Urinary bladder (tissue), 4 donors: ENCODE results near the gene AHDC1. TPM values are rescaled to one million over a fixed set of nuclear protein-coding genes. Genes with fewer than 3 reads are reported as not detected.
A peak's percentile ranks its signal among the peaks of the same experiment; 100 is the strongest.

Experiments used
- DNase-seq: peaks from one replicate; pipeline ENCODE4 v3.0.0-alpha.2; 2015; ENCODE audit errors: extremely low spot score
- H3K27ac ChIP-seq: one replicate; pipeline ENCODE4 v1.5.1; 2013; ENCODE audit warnings: low read depth, mild to moderate bottlenecking, moderate library complexity
- H3K36me3 ChIP-seq: one replicate; pipeline ENCODE4 v1.6.1; 2013; ENCODE audit warnings: mild to moderate bottlenecking, moderate library complexity; ENCODE audit not compliant: insufficient read depth
- H3K4me1 ChIP-seq: one replicate; pipeline ENCODE4 v1.6.1; 2013; ENCODE audit warnings: mild to moderate bottlenecking, moderate library complexity; ENCODE audit not compliant: insufficient read depth
- H3K4me3 ChIP-seq: one replicate; pipeline ENCODE4 v1.5.1; 2013; ENCODE audit warnings: low read depth, low read length
- WGBS: extraction: QIAGEN DNeasy Blood & Tissue Kit; methylation state at CpG from one replicate; pipeline ENCODE4 v1.1.7; 2013; 5-methylcytosine and 5-hydroxymethylcytosine counted together
- polyA plus RNA-seq: library from polyadenylated mRNA; stranded (reverse); fragments of 200-250 nt; gene quantifications from one replicate; pipeline ENCODE4 v1.2.3, GENCODE V29; 2013
- total RNA-seq: library from RNA; depleted of rRNA; stranded (reverse); fragments of >200 nt; gene quantifications from one replicate; pipeline ENCODE4 v1.2.3, GENCODE V29; 2014
- donor health status: healthy with polysubstance abuse.
- donor health status: healthy.

The AHDC1 gene, protein sequence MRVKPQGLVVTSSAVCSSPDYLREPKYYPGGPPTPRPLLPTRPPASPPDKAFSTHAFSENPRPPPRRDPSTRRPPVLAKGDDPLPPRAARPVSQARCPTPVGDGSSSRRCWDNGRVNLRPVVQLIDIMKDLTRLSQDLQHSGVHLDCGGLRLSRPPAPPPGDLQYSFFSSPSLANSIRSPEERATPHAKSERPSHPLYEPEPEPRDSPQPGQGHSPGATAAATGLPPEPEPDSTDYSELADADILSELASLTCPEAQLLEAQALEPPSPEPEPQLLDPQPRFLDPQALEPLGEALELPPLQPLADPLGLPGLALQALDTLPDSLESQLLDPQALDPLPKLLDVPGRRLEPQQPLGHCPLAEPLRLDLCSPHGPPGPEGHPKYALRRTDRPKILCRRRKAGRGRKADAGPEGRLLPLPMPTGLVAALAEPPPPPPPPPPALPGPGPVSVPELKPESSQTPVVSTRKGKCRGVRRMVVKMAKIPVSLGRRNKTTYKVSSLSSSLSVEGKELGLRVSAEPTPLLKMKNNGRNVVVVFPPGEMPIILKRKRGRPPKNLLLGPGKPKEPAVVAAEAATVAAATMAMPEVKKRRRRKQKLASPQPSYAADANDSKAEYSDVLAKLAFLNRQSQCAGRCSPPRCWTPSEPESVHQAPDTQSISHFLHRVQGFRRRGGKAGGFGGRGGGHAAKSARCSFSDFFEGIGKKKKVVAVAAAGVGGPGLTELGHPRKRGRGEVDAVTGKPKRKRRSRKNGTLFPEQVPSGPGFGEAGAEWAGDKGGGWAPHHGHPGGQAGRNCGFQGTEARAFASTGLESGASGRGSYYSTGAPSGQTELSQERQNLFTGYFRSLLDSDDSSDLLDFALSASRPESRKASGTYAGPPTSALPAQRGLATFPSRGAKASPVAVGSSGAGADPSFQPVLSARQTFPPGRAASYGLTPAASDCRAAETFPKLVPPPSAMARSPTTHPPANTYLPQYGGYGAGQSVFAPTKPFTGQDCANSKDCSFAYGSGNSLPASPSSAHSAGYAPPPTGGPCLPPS (N-terminal part only)
- 19.0 TPM for total RNA-seq
- 44.8 TPM for polyA plus RNA-seq

DNA sequence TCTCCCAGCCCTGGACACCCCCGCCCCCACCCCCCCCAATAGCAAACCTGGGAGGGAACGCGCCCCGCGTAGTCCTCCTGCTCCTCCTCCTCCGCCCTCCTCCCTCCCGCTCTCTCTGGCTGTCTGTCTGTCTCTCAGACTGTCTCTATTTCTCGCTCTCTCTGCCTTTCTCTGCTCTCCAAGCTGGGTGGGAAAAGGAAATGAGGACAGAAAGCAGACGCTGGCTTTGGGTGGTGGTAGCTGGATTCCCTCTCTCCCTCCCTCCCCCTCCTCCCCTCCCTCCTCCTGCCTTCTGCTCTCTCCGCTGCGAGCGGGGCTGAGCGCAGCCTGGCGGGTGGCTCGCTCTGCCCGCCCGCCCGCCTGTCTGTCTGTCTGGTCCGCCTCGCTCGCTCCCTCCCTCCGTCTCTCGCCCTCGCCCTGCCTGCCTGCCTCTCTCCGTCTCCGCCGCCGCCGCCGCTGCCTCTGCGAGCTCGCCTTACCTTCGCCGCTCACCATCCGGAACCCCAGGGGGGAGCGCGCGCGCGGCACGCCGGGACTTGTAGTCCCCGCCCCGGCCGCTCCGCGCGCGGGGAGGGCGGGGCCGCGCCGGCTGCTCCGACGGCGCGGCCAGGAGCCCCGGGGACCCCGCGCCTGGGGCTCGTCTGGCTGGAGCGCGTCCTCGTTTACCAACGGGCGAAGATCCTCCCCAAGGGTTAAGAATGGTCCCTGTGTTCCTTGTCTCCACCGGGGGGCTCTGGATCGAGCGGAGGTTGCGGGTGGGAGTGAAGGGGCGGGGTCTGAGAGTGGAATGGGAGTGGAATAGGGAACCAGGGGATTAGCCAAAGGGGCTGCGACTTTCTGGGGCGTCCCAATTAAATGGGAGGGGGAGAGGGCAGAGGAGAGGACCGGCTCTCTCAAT lies at the start of gene AHDC1:
Gene AHDC1 (minus strand): TSS at position 464 of the 898 bp plus-strand sequence. CDS start 52,029 bp downstream, outside the sequence.
- Histone ChIP-seq H3K4me1 (no peaks in the 10 kb centered on the region), H3K27ac (peak within 1 kb of the TSS; percentile 94)
- under 1% methylated on average over 74 of the region's 74 CpGs for whole genome bisulfite sequencing

DNA sequence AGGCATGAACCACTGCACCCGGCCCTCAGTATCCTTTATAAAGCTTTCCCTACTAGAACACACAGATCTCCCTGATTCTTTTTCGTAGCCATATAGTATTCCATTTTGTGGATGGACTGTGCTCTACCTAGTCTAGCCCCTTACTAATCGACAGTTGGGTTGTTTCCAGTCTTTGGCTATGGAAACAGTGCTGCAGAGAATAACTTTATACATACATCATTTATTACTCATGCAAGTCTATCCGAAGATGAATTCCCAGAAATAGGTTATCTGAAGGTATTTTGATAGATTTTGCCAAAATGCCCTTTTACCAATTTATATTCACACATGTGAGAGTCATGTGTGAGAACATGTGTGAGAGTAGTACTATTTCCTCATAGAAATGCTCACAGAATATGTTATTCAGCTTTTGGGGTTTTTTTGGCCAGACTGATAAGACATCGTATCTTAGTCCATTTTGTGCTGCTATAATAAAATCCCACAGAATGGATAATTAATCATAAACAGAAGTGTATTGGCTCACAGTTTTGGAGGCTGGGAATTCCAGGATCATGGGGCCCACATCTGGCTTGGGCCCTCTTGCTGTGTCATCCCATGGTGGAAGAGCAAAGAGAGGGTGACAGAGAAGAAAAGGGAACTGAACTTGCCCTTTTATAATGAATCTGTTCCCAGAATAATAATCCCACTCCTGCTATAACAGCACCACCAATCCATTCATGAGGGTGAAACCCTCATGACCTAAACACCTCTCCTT lies 48.3 kb upstream of the AHDC1 start:
- Histone ChIP-seq H3K36me3 (no peaks in the 10 kb centered on the region), H3K4me1 (no peaks in the 10 kb centered on the region), H3K27ac (no peak overlapping the region), H3K4me3 (no peak overlapping the region)
- DNase-seq, result no peak
- WGBS, result 87% methylated on average over 5 of the region's 5 CpGs

More for the DNA sequence above, at the start of gene AHDC1:
- DNase-seq, result peak; percentile 62
- no peaks in the 10 kb centered on the region for H3K36me3 ChIP-seq
- H3K4me3 ChIP-seq, result peak within 1 kb of the TSS; percentile 82

DNA sequence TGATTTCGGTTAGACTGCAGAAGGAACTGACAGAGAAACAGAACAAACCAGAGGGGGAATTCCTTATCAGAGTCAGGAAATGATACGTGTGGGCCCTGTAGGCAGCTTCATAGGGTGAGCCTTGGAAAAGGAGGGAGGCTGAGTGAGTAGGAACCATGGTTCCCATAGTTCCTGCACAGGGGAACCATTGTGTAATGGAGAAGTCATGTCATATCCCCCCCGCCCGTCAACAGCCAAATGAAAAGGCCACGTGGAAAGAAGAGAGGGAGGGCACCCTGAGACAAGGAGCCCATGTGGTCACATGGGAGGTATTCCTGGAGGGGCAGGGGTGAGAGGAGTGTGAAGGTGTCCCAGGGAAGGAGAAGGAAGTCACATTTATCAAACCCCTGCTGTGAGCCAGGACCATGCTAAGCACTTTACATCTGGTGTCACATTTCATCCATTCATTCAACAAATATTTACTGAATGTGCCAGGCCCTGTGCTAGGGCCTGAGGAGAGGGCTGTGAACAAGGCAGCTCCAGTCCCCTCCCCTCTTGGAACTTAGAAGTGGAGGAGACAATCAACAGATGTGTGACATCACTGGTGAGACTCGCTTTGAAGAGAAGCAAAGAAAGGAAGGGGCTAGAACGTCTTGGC lies 46.7 kb upstream of the AHDC1 start:
- H3K36me3 ChIP-seq, result no peaks in the 10 kb centered on the region
- H3K27ac ChIP-seq, result no peak overlapping the region
- H3K4me3 ChIP-seq, result no peak overlapping the region
- no peaks in the 10 kb centered on the region for H3K4me1 ChIP-seq
- WGBS, result 33% methylated on average over 7 of the region's 7 CpGs
- DNase-seq, result no peak

DNA sequence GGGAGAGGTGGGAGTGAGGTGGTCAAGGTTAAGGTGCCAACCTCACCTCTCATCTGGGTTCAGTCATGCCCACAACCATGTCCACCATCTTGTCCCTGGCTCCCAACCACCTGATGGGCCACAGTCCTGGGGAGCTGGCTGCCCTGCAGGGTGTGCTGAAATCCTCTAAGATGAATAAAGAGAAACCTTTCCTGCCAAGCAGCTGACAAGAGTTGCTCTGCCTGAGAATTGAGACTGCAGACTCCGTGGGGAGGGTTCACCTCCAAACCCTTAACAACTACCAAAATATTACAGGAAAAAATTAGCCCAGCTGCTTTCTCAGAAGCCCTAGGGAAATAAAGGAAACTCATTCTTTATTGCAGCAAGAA lies 46.2 kb upstream of the AHDC1 start:
- Histone ChIP-seq H3K36me3 (no peaks in the 10 kb centered on the region), H3K27ac (no peak overlapping the region), H3K4me3 (no peak overlapping the region), H3K4me1 (no peaks in the 10 kb centered on the region)
- WGBS, result 44% methylated on average over 1 of the region's 1 CpG
- DNase-seq, result no peak

DNA sequence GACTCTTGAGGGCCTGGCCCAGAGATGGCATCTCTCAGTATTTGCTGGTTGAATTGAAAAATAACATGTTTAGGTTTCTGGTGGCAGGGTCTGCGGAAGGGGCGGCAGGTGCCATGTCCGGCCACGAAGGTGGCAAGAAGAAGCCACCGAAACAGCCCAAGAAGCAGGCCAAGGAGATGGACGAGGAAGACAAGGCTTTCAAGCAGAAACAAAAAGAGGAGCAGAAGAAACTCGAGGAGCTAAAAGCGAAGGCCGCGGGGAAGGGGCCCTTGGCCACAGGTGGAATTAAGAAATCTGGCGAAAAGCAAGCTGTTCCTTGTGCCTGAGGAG lies 45.3 kb upstream of the AHDC1 start:
- DNase-seq, result no peak
- 82% methylated on average over 11 of the region's 11 CpGs for WGBS
- H3K27ac ChIP-seq, result no peak overlapping the region

DNA sequence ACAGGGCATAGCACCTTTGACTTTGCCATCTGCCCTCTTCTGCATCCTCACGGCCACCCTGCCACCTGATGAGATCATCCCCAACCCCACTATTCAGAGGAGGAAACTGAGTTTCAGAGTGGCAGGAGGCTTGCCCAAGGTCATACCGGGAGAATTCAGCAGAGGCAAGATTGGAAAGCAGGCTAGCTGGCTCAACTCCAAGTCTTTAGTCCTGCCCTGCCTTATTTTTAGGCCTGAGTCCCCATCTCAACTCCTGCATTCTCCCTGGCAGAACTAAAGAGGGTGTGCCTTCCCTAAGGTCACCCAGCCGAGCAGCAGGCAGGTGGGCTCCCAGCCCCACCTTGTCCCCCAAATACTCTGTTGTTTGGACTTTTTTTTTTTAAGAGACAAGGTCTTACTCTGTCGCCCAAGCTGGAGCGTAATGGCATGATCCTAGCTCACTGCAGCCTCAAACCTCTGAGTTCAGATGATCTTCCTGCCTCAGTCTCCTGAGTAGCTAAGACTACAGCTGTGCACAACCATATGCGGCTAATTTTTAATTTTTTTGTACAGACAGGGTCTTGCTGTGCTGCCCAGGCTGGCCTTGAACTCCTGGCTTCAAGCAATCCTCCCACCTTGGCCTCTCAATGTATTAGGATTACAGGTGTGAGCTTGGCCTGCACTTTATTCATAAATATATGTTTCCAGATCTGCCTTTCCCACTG lies 44.8 kb upstream of the AHDC1 start:
- no peak for DNase-seq
- Histone ChIP-seq H3K27ac (no peak overlapping the region), H3K36me3 (no peaks in the 10 kb centered on the region), H3K4me3 (no peak overlapping the region), H3K4me1 (no peaks in the 10 kb centered on the region)
- WGBS, result 69% methylated on average over 6 of the region's 6 CpGs

More for the DNA sequence above, 45.3 kb upstream of the AHDC1 start:
- Histone ChIP-seq H3K36me3 (no peaks in the 10 kb centered on the region), H3K4me3 (no peak overlapping the region), H3K4me1 (no peaks in the 10 kb centered on the region)

DNA sequence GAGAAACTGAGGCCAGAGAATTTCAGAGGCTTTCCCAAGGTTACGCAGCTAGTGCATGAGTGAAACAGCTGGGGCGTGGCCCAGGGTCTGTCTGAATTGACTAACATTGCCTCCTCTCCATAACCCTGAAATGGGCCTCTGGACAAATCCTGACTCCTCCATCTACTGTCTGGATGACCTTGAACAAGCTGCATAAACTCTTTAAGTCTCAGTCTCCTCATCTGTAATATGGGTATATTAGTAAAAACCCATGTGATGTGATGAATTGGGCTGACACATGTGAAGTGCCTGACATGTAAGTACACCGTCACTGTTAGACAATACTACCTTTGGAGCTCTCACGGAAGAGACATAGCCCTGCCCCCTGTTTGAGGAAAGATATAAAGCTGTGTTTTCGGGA lies 43.4 kb upstream of the AHDC1 start:
- no peak overlapping the region for H3K4me3 ChIP-seq
- no peak for DNase-seq
- no peaks in the 10 kb centered on the region for H3K36me3 ChIP-seq
- WGBS, result 96% methylated on average over 5 of the region's 5 CpGs
- no peaks in the 10 kb centered on the region for H3K4me1 ChIP-seq
- H3K27ac ChIP-seq, result no peak overlapping the region

DNA sequence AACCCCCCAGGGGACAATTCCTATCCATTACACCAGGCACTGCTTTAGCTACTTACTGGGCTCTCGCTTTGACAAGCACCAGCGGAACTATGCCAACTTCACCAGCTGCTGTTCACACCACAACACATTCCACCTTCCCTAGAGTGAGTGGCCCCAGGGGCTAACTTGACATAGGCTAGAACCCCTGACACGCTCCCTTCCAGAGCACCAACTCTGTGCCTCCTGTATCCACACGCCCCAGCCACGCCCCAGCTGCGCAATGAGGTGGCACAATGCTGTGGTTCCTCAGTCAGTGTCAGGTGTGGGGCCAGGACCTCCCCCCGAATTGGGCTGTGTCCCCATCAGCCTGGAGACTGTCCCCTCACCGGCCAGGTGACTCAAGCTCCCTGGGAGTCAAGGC lies 42.7 kb upstream of the AHDC1 start:
- no peaks in the 10 kb centered on the region for H3K36me3 ChIP-seq
- WGBS, result 77% methylated on average over 8 of the region's 8 CpGs

DNA sequence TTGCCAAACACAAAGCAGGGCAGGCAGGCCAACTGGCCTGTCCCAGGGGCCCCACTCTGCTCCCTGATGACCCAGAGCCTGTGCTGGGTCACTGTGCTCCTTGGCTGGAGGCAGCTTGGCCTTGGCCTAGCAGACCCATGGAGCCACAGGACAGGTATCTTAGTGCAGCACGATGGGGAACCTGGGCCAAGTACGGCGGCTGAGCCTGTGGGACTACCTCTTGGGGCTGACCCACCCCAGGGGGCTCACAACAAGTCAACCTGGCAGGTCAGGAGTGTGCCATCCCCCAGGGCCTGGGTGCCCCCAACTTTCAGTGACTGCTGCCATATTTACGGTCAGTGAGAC lies 41.1 kb upstream of the AHDC1 start:
- H3K27ac ChIP-seq, result no peak overlapping the region
- no peak overlapping the region for H3K4me3 ChIP-seq
- DNase-seq, result no peak
- H3K36me3 ChIP-seq, result no peaks in the 10 kb centered on the region
- 98% methylated on average over 4 of the region's 4 CpGs for WGBS
- H3K4me1 ChIP-seq, result no peaks in the 10 kb centered on the region

More for the DNA sequence above, 42.7 kb upstream of the AHDC1 start:
- Histone ChIP-seq H3K27ac (no peak overlapping the region), H3K4me3 (no peak overlapping the region), H3K4me1 (no peaks in the 10 kb centered on the region)
- no peak for DNase-seq

DNA sequence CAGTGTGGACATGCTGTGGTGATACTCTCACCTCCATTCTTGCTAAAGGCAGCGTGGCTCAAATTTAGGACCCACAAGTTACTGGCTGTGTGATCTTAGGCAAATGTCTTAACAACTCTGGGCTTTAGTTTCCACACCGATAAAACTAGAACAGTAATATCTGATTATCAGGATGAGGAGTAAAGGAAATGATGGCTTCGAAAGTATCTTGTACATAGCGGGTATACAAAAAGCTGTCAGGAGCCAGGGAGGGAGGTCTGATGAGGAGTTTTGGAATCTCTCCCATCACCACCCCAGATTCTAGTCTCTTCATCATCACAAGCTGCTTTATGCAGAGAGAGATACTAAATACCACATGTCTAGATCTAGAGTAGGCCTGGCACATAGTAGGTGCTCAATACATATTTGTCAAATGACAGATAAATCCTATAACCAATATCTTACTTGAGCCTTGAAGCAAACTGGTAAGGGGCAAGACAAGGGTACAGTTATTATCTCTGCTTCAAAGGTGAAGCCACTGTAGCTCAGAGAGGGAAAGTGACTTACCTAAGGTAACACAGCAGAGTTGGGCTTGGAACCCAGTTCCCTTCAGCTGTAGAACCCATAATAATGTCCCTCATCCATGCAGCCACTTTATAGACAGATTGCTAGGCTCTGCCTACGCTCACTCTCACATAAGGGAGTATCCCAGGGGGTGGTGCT lies 40.6 kb upstream of the AHDC1 start:
- DNase-seq, result no peak
- H3K36me3 ChIP-seq, result no peaks in the 10 kb centered on the region
- no peaks in the 10 kb centered on the region for H3K4me1 ChIP-seq
- 84% methylated on average over 5 of the region's 5 CpGs for WGBS
- no peak overlapping the region for H3K27ac ChIP-seq
- no peak overlapping the region for H3K4me3 ChIP-seq

DNA sequence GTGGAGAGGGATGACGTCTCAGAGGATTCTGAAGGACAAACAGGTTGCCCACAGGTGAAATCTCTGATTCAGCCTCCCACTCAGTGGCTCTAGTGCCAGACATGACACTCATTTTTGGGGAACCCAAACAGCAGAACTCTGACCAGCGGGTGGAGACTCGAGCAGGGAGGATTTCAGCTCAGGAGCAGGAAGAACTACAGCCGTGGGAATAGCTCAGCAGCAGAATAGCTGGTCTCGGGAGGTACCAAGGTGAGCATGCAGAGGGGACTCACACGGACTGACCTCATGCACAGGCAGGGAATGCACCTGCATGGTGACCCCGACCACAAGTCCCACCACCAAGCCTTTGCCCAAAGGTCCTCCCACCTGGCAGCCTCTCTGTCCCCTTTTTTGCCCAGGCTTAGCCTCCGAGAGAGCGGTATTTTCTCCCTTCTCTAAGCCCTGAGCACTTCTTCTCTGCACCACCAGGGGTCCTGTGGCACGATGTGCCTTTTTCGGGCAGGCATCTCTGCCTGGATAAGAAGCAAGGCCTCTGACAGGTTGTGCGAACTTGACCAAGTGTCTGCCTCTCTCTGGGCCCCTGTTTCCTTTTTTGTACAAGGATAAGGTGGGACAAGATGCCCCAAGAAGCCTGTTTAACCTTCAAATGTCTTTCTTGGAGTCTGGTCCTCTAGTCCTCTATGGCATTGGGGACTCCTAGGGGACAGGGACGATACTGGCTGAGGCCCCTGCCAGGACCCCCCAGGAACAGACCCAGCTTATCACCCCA lies 39.8 kb upstream of the AHDC1 start:
- H3K4me3 ChIP-seq, result no peak overlapping the region
- 34% methylated on average over 13 of the region's 13 CpGs for WGBS
- no peaks in the 10 kb centered on the region for H3K4me1 ChIP-seq
- H3K27ac ChIP-seq, result no peak overlapping the region
- DNase-seq, result no peak
- no peaks in the 10 kb centered on the region for H3K36me3 ChIP-seq
